HG02970 (cell line): Measurements from ENCODE around the gene NR3C1.

ENCODE experiments used
- ATAC-seq: cut with Tn5 transposase; IDR thresholded peaks from one replicate; pipeline ENCODE4 v1.9.1; 2021; ENCODE audit warnings: mild to moderate bottlenecking, moderate library complexity, moderate number of reproducible peaks; ENCODE audit not compliant: unreplicated experiment, low FRiP score

The NR3C1 gene

DNA sequence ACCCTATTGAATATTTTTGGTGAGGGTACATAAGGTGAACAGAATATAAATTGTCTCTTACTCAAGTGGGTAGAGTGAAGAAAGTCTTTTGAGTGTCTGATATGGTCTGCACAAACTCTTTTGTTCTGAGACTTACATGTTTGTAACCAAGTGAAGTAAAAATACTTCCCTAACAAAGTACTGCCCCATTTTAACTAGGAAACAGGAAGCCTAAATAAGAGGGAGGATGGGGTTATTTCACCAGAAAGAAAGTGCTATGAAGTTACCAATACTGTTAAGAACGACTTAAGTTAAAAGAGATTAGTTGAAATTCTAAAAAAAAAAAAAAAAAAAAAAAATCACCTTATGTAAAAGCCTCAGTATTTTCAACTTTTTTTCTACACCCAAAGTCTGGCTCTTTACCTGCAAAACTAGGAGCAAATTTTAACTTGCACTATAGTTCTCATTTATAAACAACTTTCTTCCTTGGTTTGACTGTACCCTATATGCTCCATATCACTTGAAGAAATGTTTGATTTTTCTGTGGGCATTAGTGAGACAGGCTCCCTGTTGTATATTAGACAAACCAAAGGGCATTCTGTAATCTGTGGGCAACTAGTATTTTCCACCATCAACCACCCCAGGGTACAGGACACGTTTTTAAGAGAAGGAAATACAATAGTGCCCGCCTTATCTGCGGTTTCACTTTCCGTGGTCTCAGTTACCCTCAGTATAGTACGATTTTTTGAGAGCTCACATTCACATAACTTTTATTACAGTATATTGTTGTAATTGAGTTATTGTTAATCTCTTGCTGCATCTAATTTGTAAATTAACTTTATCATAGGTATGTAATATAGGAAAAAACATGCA is 127.7 kb downstream of the NR3C1 start:
- no peak for ATAC-seq

- no peak for ATAC-seq
Measured at GRCh38 chr5:143274952-143275351, 128.5 kb downstream of the NR3C1 start.

GRCh38 chr5:143271431-143271830 is 132.1 kb downstream of the NR3C1 start:
- no peak for ATAC-seq

DNA sequence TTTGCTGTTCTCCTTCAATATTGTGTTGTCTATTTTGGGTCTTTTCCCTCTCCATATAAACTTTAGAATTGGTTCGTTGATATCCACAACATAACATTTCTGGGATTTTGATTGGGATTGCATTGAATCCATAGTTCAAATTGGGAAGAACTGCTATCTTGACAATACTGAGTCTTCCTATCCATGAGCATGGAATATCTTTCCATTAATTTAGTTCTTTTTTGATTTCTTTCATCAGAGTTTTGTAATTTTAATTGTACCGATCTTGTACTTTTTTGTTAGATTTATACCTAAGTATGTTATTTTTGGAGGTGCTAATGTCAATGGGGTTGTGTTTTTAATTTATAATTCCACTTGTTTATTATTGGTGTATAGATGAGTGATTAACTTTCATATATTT is 135.1 kb downstream of the NR3C1 start:
- no peak for ATAC-seq

DNA sequence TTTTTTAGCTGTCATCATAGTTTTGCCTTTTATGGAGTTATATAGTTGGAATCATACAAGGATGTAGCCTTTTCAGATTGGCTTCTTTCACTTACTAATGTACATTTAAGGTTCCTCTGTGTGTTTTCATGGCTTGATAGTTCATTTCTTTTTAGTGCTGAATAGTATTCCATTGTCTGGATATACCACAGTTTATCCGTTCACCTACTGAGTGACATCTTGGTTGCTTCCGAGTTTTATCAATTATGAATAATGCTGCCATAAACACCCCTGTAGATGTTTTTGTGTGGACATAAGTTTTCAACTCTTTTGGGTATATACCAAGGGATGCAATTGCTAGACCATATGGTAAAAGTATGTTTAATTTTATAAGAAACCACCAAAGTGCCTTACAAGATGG is 136.3 kb downstream of the NR3C1 start:
- no peak for ATAC-seq

- no peak for ATAC-seq
Measured at GRCh38 chr5:143265995-143266394, 137.5 kb downstream of the NR3C1 start.

- ATAC-seq = no peak
Measured at GRCh38 chr5:143263272-143263810, 140.1 kb downstream of the NR3C1 start.

GRCh38 chr5:143262393-143263174 is 140.9 kb downstream of the NR3C1 start:
- ATAC-seq = peak; percentile 58

DNA sequence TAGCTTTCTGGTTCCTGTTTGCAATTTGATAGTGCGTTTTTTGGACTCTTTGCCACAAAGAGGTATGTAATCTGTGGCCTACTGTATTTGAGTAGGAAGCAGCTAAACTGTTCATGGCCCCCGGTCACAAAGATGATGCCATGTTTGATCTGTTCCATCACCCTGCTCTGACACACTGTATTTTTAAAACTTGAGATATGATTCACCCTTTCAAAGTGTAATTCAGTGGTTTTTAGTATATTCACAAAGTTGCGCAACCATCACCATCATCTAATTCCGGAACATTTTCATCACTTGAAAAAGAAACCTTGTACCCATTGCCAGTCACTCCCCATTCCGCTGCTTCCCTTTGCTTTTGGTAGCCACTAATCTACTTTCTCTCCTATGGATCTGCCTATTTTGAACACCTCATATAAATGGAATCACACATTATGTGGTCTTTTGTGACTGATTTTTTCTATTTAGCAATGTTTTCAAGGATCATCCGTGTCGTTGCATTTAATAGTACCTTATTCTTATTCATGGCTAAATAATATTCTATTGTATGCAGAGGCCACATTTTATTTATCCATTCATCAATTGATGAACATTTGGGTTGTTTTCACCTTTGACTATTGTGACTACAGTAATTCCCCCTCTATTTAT is 141.6 kb downstream of the NR3C1 start:
- ATAC-seq = no peak

DNA sequence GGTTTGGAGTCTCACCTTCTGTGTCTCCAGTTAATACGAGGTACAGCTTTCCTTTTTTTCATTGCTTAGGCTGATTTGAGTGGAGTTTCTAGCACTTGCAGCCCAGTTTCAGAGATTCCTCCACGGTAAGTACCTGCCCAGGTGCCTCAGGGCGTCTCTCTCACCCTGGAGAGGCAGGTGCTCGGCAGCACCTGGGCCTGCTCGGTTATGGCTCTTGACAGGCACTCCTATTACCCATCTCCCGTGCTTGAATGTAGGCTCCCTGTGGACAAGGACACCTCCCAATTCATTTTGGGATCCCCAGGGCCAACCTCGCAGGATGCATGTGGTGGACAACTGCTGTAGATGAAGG is 144.3 kb downstream of the NR3C1 start:
- ATAC-seq = no peak

- no peak for ATAC-seq
Measured at GRCh38 chr5:143258559-143259253, 144.8 kb downstream of the NR3C1 start.

DNA sequence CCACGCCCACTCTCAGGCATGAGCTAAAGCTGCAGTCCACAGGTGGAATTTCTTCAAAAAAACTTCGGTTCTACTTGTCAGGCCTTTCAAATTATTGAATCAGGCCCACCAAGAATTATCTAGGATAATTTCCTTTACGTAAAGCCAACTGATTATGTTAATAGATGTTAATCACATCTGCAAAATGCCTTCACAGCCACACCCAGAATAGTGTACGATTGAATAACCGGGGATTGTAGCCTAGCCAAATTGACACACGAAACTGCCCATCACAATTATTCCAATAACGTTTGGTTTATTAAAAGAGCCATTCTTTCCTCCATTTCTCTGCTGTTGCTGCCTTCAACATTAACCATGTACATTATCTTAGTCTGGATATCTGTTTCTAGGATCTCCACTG is 148.7 kb downstream of the NR3C1 start:
- no peak for ATAC-seq

GRCh38 chr5:143251946-143252345 is 151.5 kb downstream of the NR3C1 start:
- no peak for ATAC-seq

DNA sequence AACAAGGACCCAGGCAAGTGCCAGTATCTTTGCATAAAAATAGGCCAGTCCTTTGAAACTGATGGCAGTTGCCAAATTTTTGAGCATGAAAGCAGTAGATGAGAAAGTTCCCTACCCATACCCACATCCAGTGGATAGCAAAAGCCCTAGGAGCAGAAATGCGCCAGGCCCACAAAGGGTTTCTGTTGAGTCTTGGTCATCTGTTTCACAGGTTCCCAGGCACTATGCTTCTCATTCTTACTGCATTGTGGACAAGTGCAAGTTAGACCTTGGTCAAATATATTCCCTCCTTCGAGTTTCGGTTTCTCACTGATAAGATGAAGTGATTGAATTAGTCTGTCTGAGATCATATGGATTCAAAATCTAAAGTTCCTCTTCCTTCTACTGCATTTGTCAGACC is 152.3 kb downstream of the NR3C1 start:
- no peak for ATAC-seq

GRCh38 chr5:143249851-143250250 is 153.6 kb downstream of the NR3C1 start:
- no peak for ATAC-seq

- ATAC-seq = no peak
Measured at GRCh38 chr5:143248822-143249579, 154.5 kb downstream of the NR3C1 start.

DNA sequence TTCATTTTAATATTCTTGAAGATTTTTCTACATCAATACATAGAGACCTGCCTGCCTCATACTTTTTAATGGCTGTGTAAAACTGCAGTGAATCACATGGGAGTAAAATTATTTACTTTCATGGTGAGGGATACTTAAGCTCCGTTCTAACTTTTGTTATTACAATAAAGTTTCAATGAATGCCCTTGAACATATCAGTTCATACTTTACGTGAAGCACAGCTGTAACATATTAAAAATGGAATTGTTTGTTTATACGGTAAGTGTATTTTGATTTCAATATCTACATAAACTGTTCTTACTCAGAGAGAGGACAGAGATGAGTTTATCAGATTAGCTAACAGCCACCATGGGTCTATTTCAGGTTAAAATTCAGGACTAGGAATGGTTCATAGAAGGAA is 155.1 kb downstream of the NR3C1 start:
- no peak for ATAC-seq

- ATAC-seq = no peak
Measured at GRCh38 chr5:143247134-143247815, 156.2 kb downstream of the NR3C1 start.

DNA sequence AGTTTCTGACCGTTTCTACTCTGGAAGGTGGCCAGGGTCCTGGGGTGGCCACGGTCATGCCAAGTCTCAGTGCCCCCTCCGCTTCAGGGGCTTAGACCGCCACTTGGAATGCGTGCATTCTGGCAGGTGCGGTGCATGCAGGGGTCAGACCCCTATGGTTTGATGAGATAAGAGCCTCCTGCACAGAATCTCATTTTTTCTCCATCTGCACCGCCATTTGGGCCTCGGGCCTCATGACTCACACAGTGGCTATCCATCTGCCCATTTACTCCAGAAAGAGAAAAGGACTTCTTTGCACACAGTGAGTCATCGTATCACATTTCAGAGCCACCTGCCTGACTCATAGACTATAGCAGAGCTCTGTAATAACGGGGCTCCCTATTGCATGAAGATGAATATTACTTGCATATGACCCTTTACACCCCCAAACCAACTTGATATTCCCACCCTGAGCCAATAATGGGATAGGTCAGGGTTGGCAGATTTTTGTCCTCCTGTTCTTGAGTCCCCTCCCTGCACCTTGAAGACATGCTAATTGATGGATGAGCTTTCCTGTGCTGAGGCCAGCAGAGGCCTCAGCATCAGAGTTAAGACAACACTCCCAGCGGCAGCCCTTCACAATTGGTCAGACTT is 157.4 kb downstream of the NR3C1 start:
- no peak for ATAC-seq
